Measurements from ENCODE around the gene IL13. TPM values are rescaled to one million over a fixed set of nuclear protein-coding genes. Genes with fewer than 3 reads are reported as not detected.

Gene IL13
- total and polyA plus RNA-seq, 11 donors, result 0.34 TPM; not detected in 10

DNA sequence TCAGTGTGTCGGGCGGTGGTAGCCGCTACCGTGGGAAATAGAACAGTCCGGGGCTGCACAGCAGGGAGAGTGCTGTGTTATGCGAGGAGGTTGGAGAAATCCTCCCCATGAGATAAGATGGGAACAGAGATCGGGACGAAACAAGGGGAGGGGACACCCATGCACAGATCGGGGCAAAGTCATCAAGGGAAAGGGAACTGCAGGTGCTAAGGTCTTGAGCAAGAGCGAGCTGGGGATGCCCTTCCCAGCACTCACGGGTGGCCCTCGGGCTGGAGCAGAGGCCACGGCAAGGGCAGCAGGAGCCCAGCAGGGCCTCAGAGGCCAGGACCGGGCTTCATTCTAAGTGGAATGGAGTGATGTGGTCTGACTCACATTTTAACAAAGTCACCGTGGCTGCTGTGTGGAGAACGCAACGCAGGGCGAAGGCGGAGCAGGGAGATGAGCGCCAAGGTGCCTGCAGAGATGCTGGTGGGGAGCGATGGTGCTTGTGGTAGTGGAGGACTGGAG is 7.7 kb downstream of the IL13 start:
- Histone ChIP-seq H3K9me3 (no peaks in the 10 kb centered on the region), H3K27me3 (peaks cover 0 to 4% (median 0%) of the 10 kb centered on the region in 9 donors), H3K4me3 (no peak overlapping the region), H3K4me1 (no peaks in the 10 kb centered on the region), H3K27ac (no peak overlapping the region), H3K36me3 (no peaks in the 10 kb centered on the region)
- no peak for ATAC-seq
- intact Hi-C loops (cut with DNase I), result no loop called here
- WGBS, 4 donors, result 86 to 88% (median 88%) methylated on average over 21 of the region's 21 CpGs
- no peak for DNase-seq
- TF ChIP-seq POLR2A (IDR thresholded peaks at IDR 0.05) (no peak), CTCF (IDR thresholded peaks at IDR 0.05) (no peak)

DNA sequence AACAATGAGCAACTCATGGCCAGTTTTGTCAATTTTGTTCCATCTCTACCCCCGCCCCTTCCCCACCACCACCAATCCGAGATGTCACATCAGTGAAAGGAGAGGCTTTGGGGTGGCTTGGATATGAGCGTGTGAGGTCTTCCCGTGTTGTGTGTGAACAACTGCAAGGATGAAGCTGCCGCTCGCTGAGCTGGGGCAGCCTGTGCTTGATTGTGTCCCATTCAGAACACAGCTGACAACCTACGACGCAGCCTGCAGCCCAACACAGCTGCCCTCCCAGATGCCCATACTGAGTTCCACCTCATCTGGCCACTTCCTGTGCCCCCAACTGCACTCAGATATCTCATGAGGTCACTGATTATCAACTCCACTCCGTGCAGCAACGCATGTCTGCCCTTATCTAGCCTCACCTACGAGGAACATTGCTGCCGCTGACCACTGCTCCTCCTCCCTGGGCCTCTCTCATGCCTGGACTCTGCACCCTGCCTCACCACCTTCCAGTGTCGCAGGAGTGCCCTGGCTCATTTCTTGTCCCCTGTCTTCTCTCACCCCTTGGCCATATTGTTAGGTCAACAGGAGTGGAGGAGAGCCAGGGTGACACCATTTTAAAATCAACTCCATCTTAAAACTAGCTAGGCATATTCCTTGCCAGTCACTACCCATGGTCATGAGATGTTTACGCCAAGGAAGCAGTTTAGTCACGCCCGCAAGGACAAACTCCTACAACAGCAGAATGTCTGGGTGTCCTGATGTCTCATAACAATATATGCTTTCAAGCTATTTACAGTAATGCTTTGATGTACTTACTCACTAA is 8.5 kb downstream of the IL13 start:
- H3K27ac ChIP-seq, result no peak overlapping the region
- no peak for ATAC-seq
- peaks cover 0 to 4% (median 0%) of the 10 kb centered on the region in 9 donors for H3K27me3 ChIP-seq
- no peaks in the 10 kb centered on the region for H3K9me3 ChIP-seq
- DNase-seq, result no peak
- intact Hi-C loops (cut with DNase I), result no loop called here
- no peaks in the 10 kb centered on the region for H3K36me3 ChIP-seq
- 75 to 82% (median 79%) methylated on average over 16 of the region's 16 CpGs for WGBS, 4 donors
- H3K4me3 ChIP-seq, result no peak overlapping the region
- TF ChIP-seq CTCF (IDR thresholded peaks at IDR 0.05), result no peak
- TF ChIP-seq POLR2A (IDR thresholded peaks at IDR 0.05), result no peak
- no peaks in the 10 kb centered on the region for H3K4me1 ChIP-seq

DNA sequence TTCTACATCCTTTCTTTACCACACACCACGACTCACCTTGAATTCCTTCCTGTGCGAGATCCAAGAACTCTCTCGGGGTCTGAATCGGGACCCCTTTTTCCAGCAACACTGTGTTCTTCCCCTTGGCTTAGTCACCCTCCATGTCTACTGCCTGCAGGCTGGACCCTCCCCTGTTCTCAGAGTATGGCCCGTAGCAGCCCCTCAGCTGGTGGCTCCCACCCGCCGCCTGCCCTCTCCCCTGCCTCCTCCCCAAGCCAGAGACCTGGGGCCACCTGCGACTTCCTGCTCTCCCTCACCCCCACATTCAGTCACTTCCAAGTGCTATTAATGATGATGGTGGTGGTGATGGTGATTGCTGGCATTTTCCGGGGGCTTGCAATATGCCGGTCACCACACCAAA is 9.3 kb downstream of the IL13 start:
- no peak overlapping the region for H3K4me3 ChIP-seq
- TF ChIP-seq POLR2A (IDR thresholded peaks at IDR 0.05), result no peak
- TF ChIP-seq CTCF (IDR thresholded peaks at IDR 0.05), result no peak
- no peaks in the 10 kb centered on the region for H3K4me1 ChIP-seq
- no peaks in the 10 kb centered on the region for H3K36me3 ChIP-seq
- H3K27me3 ChIP-seq, result peaks cover 0 to 4% (median 0%) of the 10 kb centered on the region in 9 donors
- intact Hi-C loops (cut with DNase I), result no loop called here
- ATAC-seq (no peak), DNase-seq (no peak)
- 86 to 92% (median 88%) methylated on average over 10 of the region's 10 CpGs for WGBS, 4 donors
- H3K9me3 ChIP-seq, result no peaks in the 10 kb centered on the region
- H3K27ac ChIP-seq, result no peak overlapping the region

DNA sequence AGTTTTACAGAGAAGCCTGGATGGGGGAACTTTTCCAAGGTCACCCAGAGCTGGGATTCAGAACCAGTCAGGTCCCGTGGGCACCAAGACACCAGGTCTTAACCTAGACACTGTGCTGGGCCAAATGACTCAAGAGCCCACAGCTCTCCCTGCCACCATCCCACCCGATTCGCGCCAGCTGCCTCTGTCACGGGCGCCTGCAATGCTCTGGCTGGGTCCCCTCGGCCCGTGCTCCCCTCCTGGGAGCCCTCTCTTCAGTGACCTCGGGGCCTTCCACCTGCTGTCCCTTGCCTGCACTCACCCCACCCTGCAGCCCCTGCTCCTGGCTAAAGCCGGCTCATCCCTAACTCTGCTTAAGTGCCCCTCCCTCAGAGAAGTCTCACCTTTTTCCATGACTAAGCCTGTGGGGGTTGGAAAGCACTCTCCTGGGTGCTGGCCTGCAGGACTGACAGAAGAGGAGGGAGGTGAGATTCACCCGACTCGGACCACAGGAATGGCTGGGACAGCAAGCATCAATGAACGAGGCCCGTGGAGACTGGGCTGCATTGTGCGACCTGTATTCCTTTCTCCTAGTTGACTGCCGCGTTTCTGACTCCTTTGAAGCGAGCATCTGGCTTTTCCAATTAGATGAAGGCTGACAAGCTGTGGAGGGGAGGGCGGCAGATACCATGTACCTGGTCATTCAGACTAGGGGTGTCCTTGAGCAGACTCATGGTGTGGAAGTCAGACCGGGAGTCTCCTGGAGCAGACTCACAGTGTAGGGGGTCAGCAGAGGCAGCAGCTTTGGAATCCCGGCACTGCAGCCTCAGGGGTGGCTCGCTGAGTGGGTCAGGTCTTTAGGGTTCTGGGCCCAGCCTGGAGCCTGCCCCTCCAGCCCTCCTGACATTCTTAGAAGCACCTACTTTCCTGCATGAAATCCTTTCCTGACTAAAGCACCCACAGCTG is 10.1 kb downstream of the IL13 start:
- ATAC-seq (no peak), DNase-seq (no peak)
- Histone ChIP-seq H3K27ac (no peak overlapping the region), H3K27me3 (peaks cover 0 to 4% (median 0%) of the 10 kb centered on the region in 9 donors), H3K4me3 (no peak overlapping the region), H3K36me3 (no peaks in the 10 kb centered on the region), H3K4me1 (no peaks in the 10 kb centered on the region), H3K9me3 (no peaks in the 10 kb centered on the region)
- intact Hi-C loops (cut with DNase I), result no loop called here
- WGBS, 4 donors, result 76 to 80% (median 78%) methylated on average over 21 to 22 of the region's 22 CpGs
- no peak for TF ChIP-seq POLR2A (IDR thresholded peaks at IDR 0.05)
- no peak for TF ChIP-seq CTCF (IDR thresholded peaks at IDR 0.05)

Measured in heart left ventricle (tissue), 16 donors.